Activated naive CD4-positive, alpha-beta T cell treated with anti-CD3 and anti-CD28 coated beads, Interleukin-2, amount 10 ng/mL, durations not matched to agents 7 days and 5 days (primary cell): Measurements from ENCODE around the gene KLF6.

Source experiments
- CTCF ChIA-PET: fragments of 350-600 bp; sonication (Branson Sonifier 250); formaldehyde crosslinking; loops from one replicate; lab custom pipeline; 2021; ENCODE audit warnings: antibody characterized with exemption; lab: Charles Lee
- DNase-seq: peaks from one replicate; pipeline ENCODE4 v3.0.0-alpha.2; 2020
- H3K27ac Mint-ChIP-seq: one replicate; pipeline ENCODE4 v1.8.0; 2021; ENCODE audit warnings: mild to moderate bottlenecking, moderate library complexity, mixed read lengths
- H3K27me3 Mint-ChIP-seq: one replicate; pipeline ENCODE4 v1.8.0; 2021; ENCODE audit warnings: mild to moderate bottlenecking, mixed read lengths
- H3K36me3 Mint-ChIP-seq: one replicate; pipeline ENCODE4 v1.8.0; 2021; ENCODE audit warnings: mixed read lengths
- H3K4me1 Mint-ChIP-seq: one replicate; pipeline ENCODE4 v1.8.0; 2021; ENCODE audit warnings: mixed read lengths
- H3K4me3 Mint-ChIP-seq: one replicate; pipeline ENCODE4 v1.8.0; 2021; ENCODE audit warnings: mild to moderate bottlenecking, moderate library complexity, mixed read lengths
- H3K9me3 Mint-ChIP-seq: one replicate; pipeline ENCODE4 v1.8.0; 2021; ENCODE audit warnings: mixed read lengths

Gene KLF6

GRCh38 chr10:3805201-3805790, 20.3 kb upstream of the KLF6 start:
- Mint-ChIP-seq H3K27ac (no peak overlapping the region), H3K27me3 (no peaks in the 10 kb centered on the region), H3K4me1 (peaks cover 65% of the 10 kb centered on the region), H3K4me3 (peak overlapping the region; percentile 51), H3K9me3 (no peaks in the 10 kb centered on the region), H3K36me3 (no peaks in the 10 kb centered on the region)
- DNase-seq: peak; percentile 71
- CTCF ChIA-PET: no interaction called here

DNA sequence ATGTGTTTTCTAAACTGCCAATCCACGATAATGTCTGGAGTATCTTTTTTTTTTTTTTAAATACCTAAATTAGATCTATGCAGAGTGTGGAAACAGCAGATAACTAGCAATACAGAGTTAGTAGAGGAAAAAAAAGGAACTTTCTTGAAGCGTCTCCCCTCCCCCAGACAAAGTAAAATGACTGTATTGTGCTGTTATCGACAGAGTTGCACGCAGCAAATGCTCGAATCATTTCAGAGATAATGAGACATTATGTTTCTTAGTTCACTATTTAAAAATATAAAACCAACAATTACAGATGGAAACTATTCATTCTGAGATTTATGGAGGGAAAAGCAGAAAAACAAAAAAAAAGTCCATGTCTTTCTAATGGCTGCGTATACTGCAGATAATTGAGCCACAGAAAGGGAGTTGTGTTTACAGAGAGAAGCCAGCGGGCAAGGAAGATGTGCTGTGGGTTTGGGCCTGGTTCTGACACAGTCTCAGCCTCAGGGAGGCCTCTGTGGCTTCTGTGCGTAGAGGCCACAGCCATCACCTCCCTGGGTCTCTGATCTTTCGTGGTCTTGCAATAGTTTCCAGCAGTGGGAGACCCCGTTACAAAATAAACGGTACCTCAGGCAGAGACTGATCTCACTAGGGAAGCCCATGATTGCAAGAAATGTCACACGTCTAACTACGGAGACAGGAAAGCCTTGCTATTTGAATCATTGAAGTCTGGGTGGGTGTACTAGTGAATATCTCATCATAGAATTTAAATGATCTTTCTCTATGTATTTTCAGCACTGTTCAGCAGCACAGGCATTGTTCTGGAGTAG, 19.1 kb upstream of the KLF6 start:
- peaks cover 4% of the 10 kb centered on the region for H3K36me3 Mint-ChIP-seq
- H3K4me3 Mint-ChIP-seq: peak overlapping the region; percentile 61
- no peak overlapping the region for H3K27ac Mint-ChIP-seq
- H3K27me3 Mint-ChIP-seq: no peaks in the 10 kb centered on the region
- DNase-seq: peak; percentile 67
- peaks cover 3% of the 10 kb centered on the region for H3K9me3 Mint-ChIP-seq
- CTCF ChIA-PET: no interaction called here
- H3K4me1 Mint-ChIP-seq: peaks cover 64% of the 10 kb centered on the region

DNA sequence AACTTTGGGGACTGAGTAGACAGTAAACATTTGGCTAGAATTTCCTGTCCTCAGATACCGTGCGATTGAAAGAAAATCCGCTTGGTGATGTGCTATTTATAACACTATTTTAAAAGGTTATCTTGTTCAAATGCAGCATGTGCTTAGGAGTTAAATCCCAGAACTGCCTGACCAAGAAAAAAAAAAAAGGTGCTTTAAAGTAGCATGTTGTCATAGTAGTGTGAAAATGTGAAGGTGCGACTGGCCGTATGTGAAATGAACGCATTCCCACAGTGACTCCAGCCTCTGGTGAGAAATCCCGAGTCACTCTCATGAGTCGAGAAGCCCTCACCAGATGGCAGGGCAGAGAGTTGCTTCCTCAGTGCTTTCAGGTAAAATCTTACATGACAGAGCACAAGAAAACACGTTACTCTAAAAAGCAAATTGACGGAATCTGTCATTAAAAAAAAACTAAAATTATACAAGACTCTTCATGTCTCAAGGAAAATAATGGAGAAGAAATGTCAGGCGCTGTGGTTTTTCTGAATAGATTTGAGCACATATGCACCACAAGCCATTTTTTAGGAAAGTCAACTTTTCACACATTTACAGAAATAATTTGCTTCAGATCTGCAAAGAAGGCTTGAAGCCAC, 18.4 kb upstream of the KLF6 start:
- Mint-ChIP-seq H3K27me3 (no peaks in the 10 kb centered on the region), H3K9me3 (peaks cover 3% of the 10 kb centered on the region), H3K4me3 (peak overlapping the region; percentile 13), H3K36me3 (peaks cover 6% of the 10 kb centered on the region), H3K4me1 (peaks cover 63% of the 10 kb centered on the region), H3K27ac (no peak overlapping the region)
- no peak for DNase-seq
- CTCF ChIA-PET: no interaction called here

GRCh38 chr10:3802526-3803265, 17.7 kb upstream of the KLF6 start:
- H3K4me1 Mint-ChIP-seq: peaks cover 63% of the 10 kb centered on the region
- peaks cover 4% of the 10 kb centered on the region for H3K9me3 Mint-ChIP-seq
- DNase-seq: no peak
- H3K27ac Mint-ChIP-seq: no peak overlapping the region
- peaks cover 8% of the 10 kb centered on the region for H3K36me3 Mint-ChIP-seq
- CTCF ChIA-PET: no interaction called here
- no peaks in the 10 kb centered on the region for H3K27me3 Mint-ChIP-seq
- H3K4me3 Mint-ChIP-seq: no peak overlapping the region

DNA sequence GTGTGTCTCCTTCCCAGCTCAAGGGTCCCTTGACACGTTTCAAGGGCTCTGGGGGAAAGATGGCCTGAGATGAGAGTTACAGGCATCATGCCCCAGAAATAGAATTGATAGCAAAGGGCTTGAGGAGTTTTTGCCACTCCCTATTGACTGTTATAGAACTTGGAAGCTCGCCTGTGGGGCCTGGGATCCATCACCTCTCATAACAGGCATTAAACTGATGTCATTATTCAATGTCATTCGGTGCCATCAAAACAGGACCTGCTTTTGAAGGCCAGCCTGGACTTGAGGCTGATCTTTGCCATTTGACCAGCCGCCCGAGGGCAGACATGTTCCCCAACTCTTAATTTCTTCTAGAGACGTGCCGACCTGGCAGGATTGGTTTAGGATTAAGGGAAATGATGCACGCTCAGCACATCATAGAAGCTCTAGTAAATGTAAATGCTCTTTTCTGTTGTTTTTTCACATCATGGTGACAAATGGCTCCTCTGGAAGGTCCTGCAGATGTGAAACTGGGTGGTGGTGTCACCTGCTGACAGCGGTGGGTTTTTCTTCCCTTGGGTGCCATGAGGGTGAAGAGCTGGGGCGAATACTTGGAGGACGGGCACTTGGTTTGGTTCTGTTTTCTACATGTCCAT, 16.7 kb upstream of the KLF6 start:
- Mint-ChIP-seq H3K36me3 (peaks cover 9% of the 10 kb centered on the region), H3K4me3 (no peak overlapping the region)
- CTCF ChIA-PET: no interaction called here

GRCh38 chr10:3800586-3800985, 15.6 kb upstream of the KLF6 start:
- no peak for DNase-seq
- Mint-ChIP-seq H3K9me3 (peaks cover 9% of the 10 kb centered on the region), H3K36me3 (peaks cover 15% of the 10 kb centered on the region), H3K27ac (peak overlapping the region; percentile 40), H3K27me3 (peaks cover 6% of the 10 kb centered on the region), H3K4me1 (peaks cover 47% of the 10 kb centered on the region), H3K4me3 (no peak overlapping the region)
- CTCF ChIA-PET: no interaction called here

More for the DNA sequence above, 16.7 kb upstream of the KLF6 start:
- Mint-ChIP-seq H3K4me1 (peaks cover 56% of the 10 kb centered on the region), H3K9me3 (peaks cover 5% of the 10 kb centered on the region), H3K27ac (no peak overlapping the region), H3K27me3 (peaks cover 4% of the 10 kb centered on the region)
- DNase-seq: no peak

DNA sequence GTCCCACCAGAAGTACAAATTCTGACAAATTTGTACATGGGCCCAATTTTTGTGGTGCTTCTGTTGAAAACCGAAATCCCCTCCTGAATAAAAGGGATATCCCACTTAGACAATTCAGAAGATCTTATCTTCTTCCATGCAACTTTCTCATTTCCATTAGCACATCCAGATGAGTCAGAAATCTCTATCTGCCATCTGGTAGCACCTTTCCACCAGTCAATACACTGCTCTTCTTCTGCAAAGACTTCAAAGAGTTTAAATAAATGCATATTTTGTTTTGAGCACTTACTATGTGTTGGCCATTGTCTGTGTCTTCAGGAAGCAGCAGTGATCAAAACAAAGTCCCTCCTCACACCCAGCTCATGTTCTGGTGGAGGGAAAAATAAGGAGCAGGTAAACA, 12.7 kb upstream of the KLF6 start:
- peaks cover 24% of the 10 kb centered on the region for H3K36me3 Mint-ChIP-seq
- no peak for DNase-seq
- H3K4me3 Mint-ChIP-seq: no peak overlapping the region
- H3K27ac Mint-ChIP-seq: no peak overlapping the region
- peaks cover 40% of the 10 kb centered on the region for H3K4me1 Mint-ChIP-seq
- peaks cover 6% of the 10 kb centered on the region for H3K27me3 Mint-ChIP-seq
- CTCF ChIA-PET: no interaction called here
- peaks cover 19% of the 10 kb centered on the region for H3K9me3 Mint-ChIP-seq

- H3K4me1 Mint-ChIP-seq: peaks cover 14% of the 10 kb centered on the region
- H3K9me3 Mint-ChIP-seq: peaks cover 28% of the 10 kb centered on the region
- no peak overlapping the region for H3K4me3 Mint-ChIP-seq
- CTCF ChIA-PET: no interaction called here
- no peak for DNase-seq
- peaks cover 16% of the 10 kb centered on the region for H3K27me3 Mint-ChIP-seq
- H3K27ac Mint-ChIP-seq: no peak overlapping the region
- H3K36me3 Mint-ChIP-seq: peaks cover 27% of the 10 kb centered on the region
These were observed 8.5 kb upstream of the KLF6 start for GRCh38 chr10:3793553-3793952.

DNA sequence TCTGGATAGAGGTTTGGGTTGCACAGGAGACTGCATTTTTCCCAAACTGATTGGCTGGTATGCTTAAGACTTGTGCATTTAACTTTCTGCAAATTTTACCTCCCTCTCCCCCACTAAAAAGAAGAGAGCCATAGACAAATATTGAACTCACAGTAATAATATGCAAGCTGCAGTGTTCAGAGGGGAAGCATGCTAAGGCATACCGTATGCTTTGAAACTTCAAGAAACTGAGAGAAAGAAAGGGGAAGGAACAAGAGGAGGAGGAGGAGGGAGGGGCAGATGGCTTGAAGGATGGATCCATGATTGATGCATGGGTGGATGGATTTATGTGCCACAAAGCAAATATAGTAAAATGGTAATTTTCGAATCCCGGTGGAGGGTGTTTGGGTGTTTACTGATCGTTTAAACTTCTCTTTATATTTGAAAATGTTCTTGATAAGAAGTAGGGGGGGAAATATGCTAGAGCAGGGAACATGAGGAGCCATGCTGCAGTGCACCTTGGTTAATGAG, 7.8 kb upstream of the KLF6 start:
- CTCF ChIA-PET: no interaction called here

DNA sequence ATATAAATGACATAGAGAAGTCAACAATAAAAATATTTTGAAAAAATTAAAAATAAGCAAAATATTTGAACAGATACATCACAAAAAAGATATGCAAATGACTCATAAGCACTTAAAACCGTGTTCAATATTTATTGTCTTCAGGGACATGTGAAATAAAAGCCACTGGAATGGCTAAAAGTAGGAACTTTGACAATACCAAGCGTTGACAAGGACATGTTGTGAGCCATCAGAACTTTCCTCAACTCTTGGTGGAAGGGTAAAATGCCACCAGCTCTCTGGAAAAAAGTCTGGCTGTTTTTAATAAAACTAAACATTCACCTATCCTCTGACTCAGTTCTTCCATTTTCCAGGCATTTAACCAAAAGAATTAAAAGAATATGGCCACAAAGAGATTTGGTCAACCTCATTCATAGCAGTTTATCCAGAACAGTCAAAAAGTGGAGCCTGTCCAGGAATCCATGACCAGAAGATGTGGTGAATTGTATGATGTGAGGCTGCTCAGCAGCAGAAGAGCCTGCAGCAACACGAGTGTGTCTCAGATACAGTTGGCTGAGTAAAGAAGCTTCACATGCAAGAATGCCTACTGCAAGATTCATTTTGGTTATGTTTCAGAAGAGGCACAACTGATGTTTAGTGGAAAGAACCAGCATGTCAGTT, 7.1 kb upstream of the KLF6 start:
- CTCF ChIA-PET: no interaction called here
- no peak overlapping the region for H3K27ac Mint-ChIP-seq
- no peak for DNase-seq

More for the DNA sequence above, 7.8 kb upstream of the KLF6 start:
- no peak for DNase-seq
- Mint-ChIP-seq H3K27ac (no peak overlapping the region), H3K4me1 (peaks cover 6% of the 10 kb centered on the region), H3K27me3 (peaks cover 16% of the 10 kb centered on the region), H3K9me3 (peaks cover 26% of the 10 kb centered on the region), H3K36me3 (peaks cover 23% of the 10 kb centered on the region), H3K4me3 (no peak overlapping the region)

GRCh38 chr10:3790858-3791257, 5.8 kb upstream of the KLF6 start:
- no peak overlapping the region for H3K27ac Mint-ChIP-seq
- CTCF ChIA-PET: no interaction called here
- peak; percentile 3 for DNase-seq
- H3K9me3 Mint-ChIP-seq: peaks cover 21% of the 10 kb centered on the region
- H3K36me3 Mint-ChIP-seq: peaks cover 18% of the 10 kb centered on the region
- H3K4me1 Mint-ChIP-seq: peaks cover 13% of the 10 kb centered on the region
- peaks cover 11% of the 10 kb centered on the region for H3K27me3 Mint-ChIP-seq
- H3K4me3 Mint-ChIP-seq: no peak overlapping the region

More for the DNA sequence above, 7.1 kb upstream of the KLF6 start:
- Mint-ChIP-seq H3K36me3 (peaks cover 23% of the 10 kb centered on the region), H3K4me1 (peaks cover 4% of the 10 kb centered on the region), H3K27me3 (peaks cover 16% of the 10 kb centered on the region), H3K9me3 (peaks cover 26% of the 10 kb centered on the region), H3K4me3 (no peak overlapping the region)

DNA sequence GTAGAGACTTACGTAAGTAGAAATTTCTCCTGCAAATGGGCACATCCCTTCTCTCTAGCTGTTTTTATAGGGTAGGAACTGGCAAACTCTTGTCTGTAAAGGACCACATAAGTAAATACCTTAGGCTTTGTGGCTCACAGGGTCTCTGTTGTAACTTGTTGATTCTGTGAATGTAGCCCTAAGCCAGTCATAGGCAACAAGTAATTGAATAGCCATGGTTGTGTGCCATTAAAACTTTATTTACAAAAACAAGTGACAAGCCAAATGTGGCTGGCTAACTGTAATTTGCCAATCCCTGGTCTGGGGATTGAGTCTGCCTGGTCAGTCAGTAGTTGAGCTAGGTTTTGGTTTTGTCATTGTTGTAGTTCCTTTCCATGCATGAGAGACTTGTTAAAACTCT, 5.3 kb upstream of the KLF6 start:
- CTCF ChIA-PET: no interaction called here
- DNase-seq: no peak
- Mint-ChIP-seq H3K4me3 (no peak overlapping the region), H3K9me3 (peaks cover 21% of the 10 kb centered on the region), H3K4me1 (peaks cover 14% of the 10 kb centered on the region), H3K27ac (no peak overlapping the region), H3K36me3 (peaks cover 17% of the 10 kb centered on the region), H3K27me3 (peaks cover 12% of the 10 kb centered on the region)

DNA sequence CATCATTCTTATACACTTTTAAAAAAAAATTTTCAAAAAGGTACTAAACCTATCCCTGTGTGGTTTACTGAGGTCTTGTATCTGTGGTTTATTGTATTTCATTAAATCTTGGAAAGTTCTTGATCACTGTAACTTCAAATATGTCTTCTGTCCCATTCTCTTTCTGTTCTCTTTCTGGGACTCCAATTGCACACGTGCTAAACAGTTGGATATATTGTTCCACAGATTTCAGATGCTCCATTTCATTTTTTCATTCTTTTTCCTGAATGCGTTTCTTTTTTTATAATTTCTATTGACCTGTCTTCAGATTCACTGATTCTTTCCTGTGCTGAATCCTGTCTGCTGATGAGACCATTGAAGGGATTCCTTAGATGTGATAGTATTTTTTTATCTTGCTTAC, 4.6 kb upstream of the KLF6 start:
- Mint-ChIP-seq H3K36me3 (peaks cover 17% of the 10 kb centered on the region), H3K27ac (no peak overlapping the region), H3K4me1 (peaks cover 14% of the 10 kb centered on the region), H3K9me3 (peaks cover 21% of the 10 kb centered on the region), H3K4me3 (no peak overlapping the region), H3K27me3 (peaks cover 16% of the 10 kb centered on the region)
- CTCF ChIA-PET: interaction anchor here (0.6 kb wide), 1 partner anchor 779 kb away, joined by 3 read pairs; no protein-coding TSS in a partner anchor
- no peak for DNase-seq
